ENCODE data around the gene BAHCC1.

GRCh38 chr17:81457917-81458555, 62.8 kb downstream of the BAHCC1 start:
- TF ChIP-seq CTCF (tag by site-specific recombination; IDR thresholded peaks at IDR 0.05) (no peak), ZBTB10 (tag by site-specific recombination; IDR thresholded peaks at IDR 0.05) (no peak), ZNF146 (tag by site-specific recombination; IDR thresholded peaks at IDR 0.05) (no peak), KLF16 (tag by site-specific recombination; IDR thresholded peaks at IDR 0.05) (no peak), ZNF274 (IDR thresholded peaks at IDR 0.05; ENCODE audit: low read length) (no peak), ZNF274 (tag by site-specific recombination; IDR thresholded peaks at IDR 0.05; ENCODE audit: borderline replicate concordance) (no peak)

All from HEK293 (cell line).